ENCODE results near the gene C13orf42.

The C13orf42 gene

DNA sequence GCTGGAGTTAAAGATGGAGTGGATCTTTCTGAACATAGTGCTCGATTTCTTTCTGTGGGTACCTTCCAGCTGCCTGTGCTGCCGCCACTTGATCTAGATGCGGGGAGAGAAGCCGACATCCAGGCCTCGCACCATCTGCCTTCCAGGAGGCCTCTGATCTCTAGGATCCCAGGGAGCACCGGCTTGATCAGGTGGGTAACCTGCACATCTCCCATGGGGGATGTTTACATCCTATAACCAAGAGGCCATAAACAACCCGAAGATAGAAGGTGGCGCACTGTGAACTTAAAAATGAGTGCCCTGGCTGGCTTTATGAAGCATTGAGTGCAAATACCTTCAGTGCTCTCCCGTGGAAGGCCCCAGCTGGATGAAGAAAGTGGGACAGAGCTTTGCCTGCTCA is at the start of gene C13orf42:
Gene C13orf42 (minus strand): TSS at position 101 of the 400 bp plus-strand sequence. CDS start 65 bp downstream, at position 36.
- no peak for DNase-seq

GRCh38 chr13:51158880-51159518 is 47.9 kb upstream of the C13orf42 start:
- peak; percentile 19 for DNase-seq

- DNase-seq, result no peak
These were observed 47.3 kb upstream of the C13orf42 start for GRCh38 chr13:51158365-51158764.

- no peak for DNase-seq
These were observed 45.6 kb upstream of the C13orf42 start for GRCh38 chr13:51156648-51157047.

DNA sequence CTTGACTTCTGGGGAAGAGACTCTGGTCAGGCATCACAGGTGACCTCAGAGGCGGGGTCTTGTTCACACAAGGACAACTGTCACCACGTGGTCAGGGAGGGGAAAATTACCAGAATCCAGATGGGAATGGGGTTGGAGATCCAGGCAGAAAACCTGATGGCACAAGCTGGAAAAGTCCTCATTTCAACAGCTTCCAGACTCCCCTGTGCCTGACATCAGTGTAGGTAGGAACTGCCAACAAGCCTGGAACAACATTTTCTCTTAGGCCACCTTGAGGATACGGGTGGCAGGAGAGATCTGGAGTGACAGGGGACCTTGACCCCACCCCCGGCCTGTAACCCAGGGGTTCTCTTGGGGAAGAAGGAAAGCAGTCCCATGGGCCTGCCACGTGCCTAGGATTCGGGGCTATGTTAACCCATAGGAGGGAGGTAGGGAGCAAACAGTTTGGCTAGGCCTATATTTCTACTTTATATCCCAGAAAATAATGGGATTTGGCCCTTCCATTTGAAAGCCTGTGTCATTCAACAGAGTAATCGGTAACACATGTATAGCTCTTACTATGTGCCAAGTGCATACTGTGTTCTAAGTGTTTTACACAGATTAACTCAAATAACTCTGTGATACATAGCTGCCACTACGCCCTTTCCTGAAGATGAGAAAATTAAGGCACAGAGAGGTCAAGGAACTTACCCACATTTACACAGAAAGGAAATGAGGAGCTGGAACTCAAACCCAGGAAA is 44.9 kb upstream of the C13orf42 start:
- DNase-seq, result no peak

DNA sequence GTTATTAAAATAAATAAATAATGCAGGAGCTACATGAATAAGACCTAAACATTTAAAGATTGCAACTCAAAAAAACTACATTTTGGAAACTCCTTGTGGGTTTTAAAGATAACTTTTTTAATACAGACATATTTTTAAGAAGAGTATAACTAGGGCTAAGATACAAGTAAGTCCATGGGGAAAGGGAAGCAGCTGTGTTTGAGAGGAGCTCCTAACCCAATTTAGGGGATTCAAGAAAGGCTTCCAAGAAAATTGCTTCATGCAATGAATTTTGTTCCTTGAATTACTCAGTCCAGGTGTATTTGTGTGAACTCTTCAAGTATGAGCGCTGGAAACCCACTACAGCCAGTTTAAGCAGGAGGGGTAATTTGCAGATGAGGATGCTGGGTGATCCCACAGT is 44.1 kb upstream of the C13orf42 start:
- DNase-seq, result no peak

- peak; percentile 32 for DNase-seq
These were observed 43.0 kb upstream of the C13orf42 start for GRCh38 chr13:51154029-51154555.

GRCh38 chr13:51153527-51153926 is 42.5 kb upstream of the C13orf42 start:
- no peak for DNase-seq

DNA sequence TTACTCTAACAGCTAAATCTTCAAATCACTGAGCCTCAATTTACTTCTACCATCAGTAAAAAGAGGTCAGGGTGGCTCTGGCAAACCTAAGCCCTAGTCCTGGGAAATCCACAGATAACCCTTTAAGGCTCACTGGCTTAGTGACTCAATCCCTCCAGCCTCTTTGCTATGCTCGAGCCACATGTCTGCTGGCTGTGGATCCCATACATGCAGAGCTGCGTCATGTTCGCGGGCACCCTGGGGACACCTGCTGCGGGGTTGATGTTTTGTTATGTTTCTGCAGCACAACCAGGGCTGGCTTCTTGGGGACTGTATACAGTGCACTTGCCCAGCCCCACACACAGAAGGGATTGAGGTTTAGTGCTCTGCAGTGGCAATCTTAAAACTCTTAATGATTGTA is 41.6 kb upstream of the C13orf42 start:
- no peak for DNase-seq

DNA sequence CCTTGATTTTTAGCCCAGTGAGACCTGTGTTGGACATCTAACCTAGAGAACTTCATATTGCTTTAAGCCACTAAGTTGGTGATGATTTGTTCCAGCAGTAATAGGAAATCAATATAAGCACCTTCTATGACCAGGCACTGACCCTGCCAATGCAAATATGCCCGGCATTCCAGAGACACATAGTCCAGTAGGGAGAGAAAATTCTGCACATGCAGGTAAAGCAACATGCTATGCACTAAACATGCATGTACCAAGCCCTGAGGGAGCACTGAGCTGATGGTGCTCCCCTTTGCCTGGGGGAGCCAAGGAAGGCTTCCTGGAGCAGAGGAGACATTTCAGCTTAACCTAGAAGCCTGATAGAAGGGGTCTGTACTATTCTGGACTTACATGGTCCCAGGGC is 40.4 kb upstream of the C13orf42 start:
- no peak for DNase-seq

DNA sequence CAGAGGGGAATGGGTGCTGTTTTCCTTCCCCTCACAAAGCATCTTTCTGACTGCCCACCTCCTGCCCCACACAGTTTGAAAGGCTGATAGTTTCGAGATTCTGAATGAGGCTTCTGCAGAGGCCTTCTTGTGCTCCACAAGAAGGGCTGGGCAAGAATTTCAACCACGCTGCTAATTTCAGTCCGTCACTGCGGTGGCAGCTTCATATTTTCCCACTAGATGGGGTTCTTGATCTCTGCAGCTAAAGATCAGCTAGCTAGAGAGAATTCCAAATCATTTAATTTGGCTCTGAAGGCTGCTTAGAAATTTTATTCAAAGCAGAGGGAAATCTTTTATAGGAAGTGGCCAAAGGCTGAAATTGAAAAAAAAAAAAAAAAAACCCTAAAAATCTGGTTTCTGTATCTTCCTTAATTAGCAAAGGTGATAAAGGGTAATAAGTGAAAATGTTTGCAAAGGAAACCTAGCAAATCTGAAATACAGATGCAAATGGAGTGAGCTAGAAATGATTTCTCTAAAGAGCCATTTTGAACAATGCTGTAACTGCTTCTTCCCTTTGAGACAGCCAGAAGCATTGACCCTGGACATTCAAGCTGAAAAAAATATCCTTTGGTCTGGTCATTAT is 38.0 kb upstream of the C13orf42 start:
- DNase-seq, result no peak

GRCh38 chr13:51148223-51148951 is 37.3 kb upstream of the C13orf42 start:
- DNase-seq, result no peak

DNA sequence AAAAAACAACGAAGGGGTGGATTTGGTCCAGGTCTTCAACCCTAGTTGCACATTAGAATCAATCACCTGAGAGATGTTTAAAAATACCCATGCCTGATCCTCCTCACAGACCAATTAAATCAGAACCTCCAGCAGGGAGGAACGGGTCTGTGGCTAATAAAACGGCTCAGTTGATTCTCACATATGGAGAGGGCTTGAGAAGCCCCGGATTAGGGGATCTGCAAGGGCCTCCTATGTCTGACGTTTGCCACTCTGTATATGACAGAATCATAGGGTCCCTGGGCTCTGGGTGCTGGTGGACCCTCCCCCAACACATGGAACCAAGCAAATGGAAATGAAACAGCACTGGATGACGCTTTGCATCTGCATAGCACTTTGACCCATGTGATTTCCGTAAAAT is 36.7 kb upstream of the C13orf42 start:
- no peak for DNase-seq

- DNase-seq, result no peak
These were observed 35.6 kb upstream of the C13orf42 start for GRCh38 chr13:51146667-51147066.

DNA sequence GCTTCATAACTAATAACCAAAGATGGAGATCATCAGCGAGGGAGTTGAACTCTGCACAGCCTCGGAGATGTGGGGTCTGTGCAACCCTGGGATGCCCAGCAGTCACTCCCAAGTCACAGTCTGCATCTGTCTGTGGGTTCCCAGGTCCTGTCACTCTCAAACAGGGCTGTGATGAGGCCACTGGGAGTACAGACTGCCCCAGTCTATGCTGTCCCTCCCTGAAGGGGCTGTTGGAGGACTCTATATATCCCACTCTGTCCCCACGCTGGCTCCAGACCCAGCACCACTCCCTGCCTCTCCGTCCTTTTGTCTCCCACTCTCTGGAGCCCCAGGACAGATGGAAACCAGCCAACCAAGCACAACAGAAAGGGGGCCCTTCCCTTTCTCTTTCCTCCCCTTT is 26.2 kb upstream of the C13orf42 start:
- DNase-seq, result no peak

DNA sequence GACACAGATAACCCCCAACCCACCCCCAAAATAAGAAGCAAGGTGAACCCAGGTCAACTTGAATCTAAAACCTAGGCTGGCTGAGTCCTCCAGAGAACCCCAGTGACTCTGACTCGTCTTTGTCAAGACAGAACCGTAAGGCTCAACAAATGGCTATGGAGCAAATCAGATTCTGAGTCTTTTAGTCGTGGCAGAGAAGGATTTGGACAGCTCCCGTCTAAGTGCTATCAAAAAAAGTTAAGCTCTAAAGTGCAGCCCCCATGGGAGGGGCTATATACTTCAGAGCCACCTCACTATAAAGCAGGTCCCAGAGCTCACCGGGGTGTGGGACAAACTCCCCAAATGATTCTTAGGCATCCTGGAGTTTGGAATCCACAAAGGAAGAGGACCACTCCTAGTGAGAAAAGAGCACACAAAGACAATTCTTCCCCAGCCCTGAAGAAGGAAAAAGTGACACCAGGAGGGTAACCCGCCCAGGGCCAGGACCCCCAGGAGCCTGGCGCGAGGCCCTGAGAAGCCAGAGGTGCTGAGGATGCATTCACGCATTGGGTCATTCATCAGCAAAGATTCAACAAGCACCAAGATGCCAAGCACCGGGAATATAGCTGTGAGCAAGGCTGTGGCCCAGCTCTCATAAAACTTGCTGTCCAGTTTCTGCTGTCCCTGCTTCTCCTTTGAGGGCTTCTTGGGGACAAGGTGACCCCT is 25.4 kb upstream of the C13orf42 start:
- no peak for DNase-seq

DNA sequence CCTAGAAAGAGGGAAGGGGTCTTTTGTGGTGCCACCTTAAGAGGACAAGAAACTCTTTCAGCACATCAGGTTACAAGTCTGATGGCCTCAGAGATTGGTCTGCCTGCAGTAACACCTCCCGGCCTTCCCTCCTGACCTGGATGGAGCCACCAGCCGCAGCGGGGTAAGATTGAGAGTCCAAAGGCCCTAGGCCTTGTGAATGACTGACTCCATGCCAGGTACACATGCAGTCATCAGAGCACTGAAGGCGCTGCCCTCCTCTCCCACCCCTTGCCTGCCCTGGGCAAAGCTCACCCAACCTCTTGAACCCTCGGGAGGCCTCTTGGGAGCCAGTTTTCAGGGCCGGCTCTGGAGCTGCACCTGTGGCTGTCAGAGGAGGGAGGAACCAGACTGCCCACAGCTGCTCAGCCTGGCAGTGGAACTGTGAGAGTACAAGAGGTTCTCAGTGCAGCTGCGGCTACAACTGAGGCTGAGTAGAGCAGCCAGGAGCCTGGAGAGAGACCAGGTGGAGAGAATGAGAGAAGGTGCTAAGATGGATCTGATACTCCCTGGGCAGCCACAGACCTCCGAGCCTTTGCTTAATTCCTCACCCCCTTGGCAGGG is 23.8 kb upstream of the C13orf42 start:
- no peak for DNase-seq

DNA sequence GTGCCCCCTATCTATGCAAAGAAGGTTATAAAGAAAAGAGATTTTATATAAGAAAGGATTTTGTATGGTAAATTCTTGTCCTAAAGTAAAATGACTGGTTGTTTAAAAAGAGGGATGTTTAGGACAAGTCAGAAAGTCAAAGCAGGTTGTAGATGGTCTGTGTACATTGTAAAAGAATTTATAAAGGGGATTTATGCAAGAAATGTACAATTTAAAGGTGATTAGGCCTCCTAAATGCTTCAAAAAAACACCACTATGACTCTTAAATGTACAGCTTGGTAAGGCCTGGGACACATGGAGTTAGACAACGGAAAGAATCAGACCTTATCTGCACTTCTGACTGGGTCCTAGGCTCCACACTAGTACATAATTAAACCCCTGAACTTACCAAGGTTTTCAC is 19.3 kb upstream of the C13orf42 start:
- DNase-seq, result no peak

DNA sequence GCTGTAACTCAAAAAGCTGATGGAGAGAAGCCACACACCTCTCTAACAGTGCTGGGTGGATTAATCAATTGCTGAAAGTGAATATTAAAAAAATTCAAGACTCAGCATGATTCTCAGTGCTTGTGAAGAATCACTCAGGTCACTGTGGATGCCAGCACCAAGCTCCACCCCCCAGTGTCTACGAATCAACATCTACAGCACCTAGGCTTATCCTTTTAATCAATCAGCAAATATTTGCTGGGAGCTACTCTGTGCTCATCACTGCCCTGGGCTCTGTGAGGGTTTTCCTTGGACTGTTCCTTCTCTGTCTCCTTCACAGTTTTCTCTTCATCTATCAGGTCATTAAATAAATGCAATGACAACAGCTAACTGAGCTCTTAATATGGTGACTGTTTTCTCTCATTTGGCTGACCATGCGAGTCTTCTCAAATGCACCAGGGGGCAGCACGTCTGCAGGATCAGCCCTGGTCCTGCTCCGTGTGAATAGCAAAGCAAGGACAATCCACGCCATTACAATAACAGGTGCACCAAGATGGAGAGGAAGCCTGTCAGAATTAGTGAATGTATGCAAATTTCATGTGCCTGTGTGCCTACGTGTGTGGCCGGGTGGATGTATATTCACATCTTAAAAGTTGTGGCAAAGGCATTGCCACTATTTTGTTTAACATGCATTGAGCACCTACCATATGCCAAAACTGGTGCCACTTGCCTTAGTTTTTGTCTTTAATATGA is 14.6 kb upstream of the C13orf42 start:
- DNase-seq, result peak; percentile 61

GRCh38 chr13:51122868-51123566 is 11.9 kb upstream of the C13orf42 start:
- peak; percentile 28 for DNase-seq

DNA sequence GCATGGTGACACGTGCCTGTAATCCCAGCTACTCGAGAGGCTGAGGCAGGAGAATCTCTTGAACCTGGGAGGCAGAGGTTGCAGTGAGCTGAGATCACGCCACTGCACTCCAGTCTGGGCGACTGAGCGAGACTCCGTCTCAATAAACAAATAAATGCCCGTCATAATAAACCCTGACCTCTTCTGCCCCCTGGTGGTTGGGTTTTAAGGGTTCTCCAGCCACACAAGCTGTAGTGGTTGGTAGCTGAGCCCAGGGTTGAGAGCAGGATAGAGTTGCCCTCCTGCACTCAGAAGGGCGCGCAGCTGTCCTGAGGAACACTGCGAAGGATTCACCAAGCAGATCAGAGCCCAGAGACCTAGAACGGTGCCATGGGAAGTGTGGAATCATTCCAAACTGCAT is 9.8 kb upstream of the C13orf42 start:
- peak; percentile 54 for DNase-seq

Data from activated CD4-positive, alpha-beta T cell treated with anti-CD3 and anti-CD28 coated beads, Interleukin-2, Interleukin-6, amounts not matched to agents 100 ng/mL and 50 ng/mL, durations not matched to agents 16 hours and 8 hours (primary cell).